ENCODE results near the gene EBF3.

EBF3 gene

DNA sequence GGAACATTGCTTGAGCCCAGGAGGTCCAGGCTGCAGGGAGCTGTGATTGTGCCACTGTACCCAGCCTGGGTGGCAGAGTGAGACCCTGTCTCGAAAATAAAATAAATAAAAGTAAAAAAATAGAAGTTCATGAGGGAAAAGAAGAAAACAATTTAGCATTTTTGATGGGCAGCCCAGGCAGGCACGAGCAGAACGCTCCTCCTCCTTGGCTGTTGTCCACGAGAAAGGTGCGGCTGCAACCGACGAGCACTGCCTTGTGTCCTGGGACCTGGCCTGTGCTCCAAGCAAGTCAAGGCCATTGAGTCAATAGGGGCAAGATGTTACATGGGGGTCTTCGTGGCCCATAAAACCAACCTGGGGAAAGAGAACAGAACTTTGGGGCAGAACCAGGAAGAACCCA, 25.6 kb downstream of the EBF3 start:
- TF ChIP-seq GATA1 (IDR thresholded peaks at IDR 0.05; ENCODE audit: low read depth, low read length): no peak
- TF ChIP-seq POLR2A (IDR thresholded peaks at IDR 0.05; ENCODE audit: low read length): no peak
- DNase-seq: no peak

DNA sequence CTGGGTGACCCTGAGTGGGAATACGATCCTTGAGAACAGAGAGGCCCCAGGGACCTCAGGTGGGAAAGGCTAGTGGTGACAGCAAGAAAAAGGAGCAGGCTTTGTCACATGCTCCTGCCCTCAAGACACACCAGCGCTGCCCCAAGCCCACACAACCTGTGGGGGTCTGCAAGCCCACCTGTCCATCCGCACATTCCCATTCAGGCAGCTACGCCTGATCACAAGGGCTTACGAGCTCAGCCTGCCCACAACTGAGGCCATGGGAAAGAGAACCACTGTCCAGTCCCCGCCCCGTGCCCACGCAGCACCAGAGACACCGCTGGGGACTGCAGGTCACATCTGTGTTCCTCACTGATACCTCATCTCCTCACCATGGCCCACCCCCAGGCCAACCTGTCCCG, 26.7 kb downstream of the EBF3 start:
- TF ChIP-seq POLR2A (IDR thresholded peaks at IDR 0.05; ENCODE audit: low read length): no peak
- no peak for TF ChIP-seq GATA1 (IDR thresholded peaks at IDR 0.05; ENCODE audit: low read depth, low read length)
- DNase-seq: no peak

DNA sequence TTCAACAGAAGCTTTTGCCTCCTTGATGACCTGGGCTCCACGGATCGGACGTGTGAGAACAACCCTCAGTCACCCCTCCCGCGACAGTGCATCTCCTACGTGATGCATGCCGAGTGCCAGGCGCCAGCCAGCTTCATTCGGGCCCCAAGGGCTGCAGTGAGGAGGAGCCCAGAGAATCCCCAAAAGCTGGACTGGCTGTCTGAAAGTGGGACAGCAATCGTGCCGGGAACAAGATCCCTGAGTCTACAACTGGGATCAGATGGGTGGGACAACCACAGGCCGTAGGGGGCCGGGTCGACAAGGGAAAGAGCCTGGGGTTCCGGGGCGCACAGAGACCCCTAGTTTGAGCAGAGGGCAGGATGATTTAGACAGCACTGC, 27.2 kb downstream of the EBF3 start:
- no peak for DNase-seq
- TF ChIP-seq GATA1 (IDR thresholded peaks at IDR 0.05; ENCODE audit: low read depth, low read length) (no peak), POLR2A (IDR thresholded peaks at IDR 0.05; ENCODE audit: low read length) (no peak)

DNA sequence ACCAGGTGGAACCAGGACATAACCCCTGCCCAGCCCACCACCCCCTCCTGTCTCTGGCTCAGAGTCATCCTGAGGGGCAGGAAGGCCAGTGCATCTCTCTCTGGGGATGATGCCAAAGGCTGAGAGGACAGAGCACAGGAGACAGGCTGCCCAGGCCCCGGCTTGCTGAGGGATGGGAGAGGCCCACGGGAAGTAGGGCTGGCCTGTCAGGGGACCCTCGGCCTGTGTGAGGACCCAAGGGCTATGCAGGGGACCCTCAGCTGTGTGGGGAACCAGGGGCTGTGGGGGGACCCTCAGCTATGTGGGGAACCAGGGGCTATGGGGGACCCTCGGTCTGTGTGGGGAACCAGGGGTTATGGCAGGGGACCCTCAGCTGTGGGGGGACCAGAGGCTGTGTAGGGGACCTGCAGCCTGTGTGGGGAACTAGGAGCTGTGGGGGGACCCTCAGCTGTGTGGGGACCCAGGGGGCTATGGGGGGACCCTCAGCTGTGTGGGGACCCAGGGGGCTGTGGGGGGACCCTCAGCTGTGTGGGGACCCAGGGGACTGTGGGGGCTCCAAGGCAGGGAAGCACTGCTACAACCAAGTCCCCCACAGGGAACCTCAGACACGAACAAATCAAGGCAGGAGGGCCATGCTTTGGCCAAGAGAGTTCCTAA, 27.7 kb downstream of the EBF3 start:
- TF ChIP-seq POLR2A (IDR thresholded peaks at IDR 0.05; ENCODE audit: low read length): no peak

DNA sequence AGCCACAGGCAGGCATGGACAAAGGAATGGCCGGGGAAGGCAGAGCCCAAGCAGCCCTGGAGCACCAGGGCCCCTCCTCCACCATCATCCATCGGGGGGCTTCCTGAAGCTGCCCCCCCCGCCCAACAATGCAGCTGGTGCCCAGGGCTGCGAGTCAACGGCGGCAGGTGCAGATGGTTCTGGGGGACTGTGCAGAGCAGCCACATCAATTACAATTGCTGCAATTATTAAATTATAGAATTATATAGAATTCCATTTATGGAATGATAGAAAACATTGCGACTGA, 28.3 kb downstream of the EBF3 start:
- TF ChIP-seq GATA1 (IDR thresholded peaks at IDR 0.05; ENCODE audit: low read depth, low read length): no peak
- TF ChIP-seq POLR2A (IDR thresholded peaks at IDR 0.05; ENCODE audit: low read length): no peak

More for the DNA sequence above, 27.7 kb downstream of the EBF3 start:
- no peak for DNase-seq

DNA sequence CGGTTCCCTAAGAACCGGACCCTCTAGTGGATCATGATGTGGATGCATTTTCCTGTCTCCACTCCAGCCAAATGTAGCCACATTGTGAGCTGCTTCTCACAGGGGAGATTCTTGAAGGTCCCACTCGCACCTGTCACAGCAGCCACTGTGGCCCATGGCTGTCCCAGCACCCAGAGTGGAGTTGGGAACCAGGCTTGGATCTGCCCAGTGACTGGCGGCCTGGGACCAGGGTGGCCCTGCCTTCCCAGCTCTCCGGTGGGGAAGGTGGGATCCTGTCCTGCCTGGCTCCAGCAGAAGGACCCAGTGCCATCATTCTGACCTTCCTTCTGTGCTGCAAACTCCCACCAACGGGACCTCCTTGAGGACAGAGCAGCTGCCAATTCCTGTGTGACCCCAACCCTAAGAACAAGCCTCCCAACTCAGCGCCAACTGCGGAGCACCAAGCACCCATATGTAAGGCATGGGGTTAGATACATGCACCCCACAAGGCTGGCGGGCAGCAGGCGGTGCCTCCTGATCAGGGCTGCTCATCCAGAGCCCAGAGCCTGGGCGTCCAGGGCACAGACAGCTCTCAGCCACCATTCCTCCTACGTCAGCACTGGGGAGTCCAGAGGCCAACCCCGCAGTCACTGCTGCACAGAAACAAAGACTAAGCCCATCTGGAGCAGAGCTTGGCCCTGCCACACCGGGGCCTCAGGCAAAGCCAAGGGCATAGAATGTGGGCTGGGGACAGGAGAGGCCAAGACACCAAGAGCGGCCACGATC, 28.8 kb downstream of the EBF3 start:
- TF ChIP-seq GATA1 (IDR thresholded peaks at IDR 0.05; ENCODE audit: low read depth, low read length) (no peak), POLR2A (IDR thresholded peaks at IDR 0.05; ENCODE audit: low read length) (no peak)
- no peak for DNase-seq

More for the DNA sequence above, 28.3 kb downstream of the EBF3 start:
- DNase-seq: no peak

DNA sequence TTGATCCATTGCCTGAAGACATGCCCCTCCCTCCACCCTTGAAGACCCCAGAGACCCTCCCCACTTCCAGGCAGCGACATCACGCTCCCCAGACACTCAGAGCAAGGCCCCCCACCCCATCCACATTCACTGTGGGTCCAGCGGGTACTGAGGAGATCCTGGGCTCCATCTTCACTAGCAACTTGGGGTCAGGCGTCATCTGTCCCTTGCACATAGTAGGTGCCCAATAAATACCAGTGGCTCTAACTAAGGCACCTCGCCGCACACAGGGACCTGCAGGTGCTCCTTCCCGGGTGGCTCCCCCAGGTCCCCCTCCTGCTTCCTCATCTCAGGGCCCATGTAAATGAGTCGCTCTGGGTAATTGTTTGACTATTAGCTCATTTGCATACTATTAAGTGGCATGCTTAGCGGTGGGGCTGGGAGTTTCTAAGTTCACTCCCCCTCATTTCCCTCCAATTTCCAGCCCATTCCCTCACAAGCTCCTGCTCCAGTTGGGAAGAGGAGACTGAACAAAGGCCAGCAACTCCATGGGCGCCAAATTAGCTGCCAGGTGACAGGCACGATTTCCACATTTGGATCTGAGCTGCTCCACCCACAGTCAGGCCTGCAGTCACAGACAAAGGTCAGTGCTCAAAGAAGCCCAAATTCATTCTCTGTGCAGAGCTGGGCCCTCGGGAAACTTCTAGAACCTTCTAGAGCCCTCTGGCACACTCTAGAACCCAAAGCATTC, 29.7 kb downstream of the EBF3 start:
- DNase-seq: no peak
- TF ChIP-seq GATA1 (IDR thresholded peaks at IDR 0.05; ENCODE audit: low read depth, low read length) (no peak), POLR2A (IDR thresholded peaks at IDR 0.05; ENCODE audit: low read length) (no peak)

DNA sequence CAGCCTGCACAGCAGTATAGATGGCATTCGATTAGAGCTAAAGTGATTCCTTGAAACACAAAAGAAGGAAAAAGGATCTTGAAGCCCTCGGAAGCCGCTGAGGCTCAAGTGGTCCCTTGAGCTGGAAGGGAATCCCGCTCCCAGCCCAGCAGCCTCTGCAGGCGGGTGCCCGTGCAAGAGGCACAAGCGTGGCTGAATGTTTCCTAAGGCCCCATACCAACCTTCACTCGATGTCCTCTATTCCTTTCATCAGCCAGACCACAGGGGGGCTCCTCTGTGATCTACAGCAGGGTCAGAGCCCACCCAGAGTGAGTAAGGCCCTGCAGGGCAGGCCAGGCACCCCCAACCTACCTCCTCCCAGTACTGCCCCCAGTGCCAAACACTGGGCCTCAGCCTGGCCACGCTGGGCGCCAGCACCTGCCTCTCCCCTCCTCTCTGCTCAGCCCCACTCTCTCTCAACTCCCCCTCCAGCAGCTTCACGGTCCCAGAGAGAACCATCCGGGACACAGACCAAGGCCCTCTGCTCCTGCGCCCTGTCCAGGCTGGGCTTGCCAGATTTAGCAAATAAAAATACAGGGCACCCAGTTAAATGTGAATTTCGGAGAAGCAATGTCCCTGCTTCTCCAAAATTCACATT, 30.5 kb downstream of the EBF3 start:
- TF ChIP-seq GATA1 (IDR thresholded peaks at IDR 0.05; ENCODE audit: low read depth, low read length) (no peak), POLR2A (IDR thresholded peaks at IDR 0.05; ENCODE audit: low read length) (no peak)
- no peak for DNase-seq

DNA sequence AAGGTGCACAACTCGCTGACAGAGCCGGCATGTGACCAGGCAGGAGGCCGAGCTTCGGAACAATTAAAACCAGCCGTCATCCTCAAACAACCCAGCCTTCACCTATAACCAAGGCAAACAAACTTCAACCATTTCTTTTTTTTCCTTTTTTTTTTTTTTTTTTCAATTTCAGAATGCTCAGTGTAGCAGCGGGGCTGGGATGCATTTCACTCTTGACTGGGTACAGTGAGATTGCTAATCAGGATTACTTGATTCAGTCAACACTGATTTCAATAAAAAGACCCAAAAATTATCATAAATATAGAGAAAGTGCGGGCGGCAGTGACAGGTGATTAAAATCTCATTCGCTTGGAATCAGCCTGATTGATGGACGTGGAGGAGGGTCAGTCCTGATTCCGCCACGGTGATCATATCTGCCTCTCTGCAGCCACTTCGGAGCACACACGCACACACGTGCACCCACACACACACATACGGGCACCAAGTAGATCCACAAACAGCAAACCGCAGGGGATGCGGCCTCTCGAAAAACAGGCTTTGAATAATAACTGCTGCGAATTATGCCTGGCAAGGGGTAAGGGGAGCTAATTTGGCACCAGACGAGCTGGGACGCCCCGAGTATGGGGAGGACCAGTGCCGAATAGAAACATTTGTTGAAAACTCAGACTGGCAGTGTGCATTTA, 31.2 kb downstream of the EBF3 start:
- no peak for DNase-seq
- TF ChIP-seq GATA1 (IDR thresholded peaks at IDR 0.05; ENCODE audit: low read depth, low read length) (no peak), POLR2A (IDR thresholded peaks at IDR 0.05; ENCODE audit: low read length) (no peak)

DNA sequence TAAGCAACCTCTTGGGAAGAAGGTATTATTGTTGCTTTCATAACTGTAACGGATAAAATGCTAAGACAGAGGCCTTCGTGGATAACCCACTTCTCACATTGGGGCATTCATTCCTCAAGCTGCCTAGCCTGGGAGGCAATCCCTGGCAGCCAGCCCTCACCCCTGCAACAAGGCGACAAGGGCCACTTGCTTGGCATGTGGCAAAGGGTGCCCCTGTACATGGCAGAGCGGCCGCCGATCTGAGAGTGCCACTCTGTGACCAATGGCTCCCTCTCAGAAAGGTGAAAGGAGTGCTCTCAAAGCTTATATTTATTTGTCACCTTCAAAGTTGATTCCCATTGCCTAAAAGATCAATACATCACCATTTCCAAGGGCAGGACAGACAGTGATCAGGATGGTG, 31.9 kb downstream of the EBF3 start:
- no peak for TF ChIP-seq GATA1 (IDR thresholded peaks at IDR 0.05; ENCODE audit: low read depth, low read length)
- TF ChIP-seq POLR2A (IDR thresholded peaks at IDR 0.05; ENCODE audit: low read length): no peak
- no peak for DNase-seq

DNA sequence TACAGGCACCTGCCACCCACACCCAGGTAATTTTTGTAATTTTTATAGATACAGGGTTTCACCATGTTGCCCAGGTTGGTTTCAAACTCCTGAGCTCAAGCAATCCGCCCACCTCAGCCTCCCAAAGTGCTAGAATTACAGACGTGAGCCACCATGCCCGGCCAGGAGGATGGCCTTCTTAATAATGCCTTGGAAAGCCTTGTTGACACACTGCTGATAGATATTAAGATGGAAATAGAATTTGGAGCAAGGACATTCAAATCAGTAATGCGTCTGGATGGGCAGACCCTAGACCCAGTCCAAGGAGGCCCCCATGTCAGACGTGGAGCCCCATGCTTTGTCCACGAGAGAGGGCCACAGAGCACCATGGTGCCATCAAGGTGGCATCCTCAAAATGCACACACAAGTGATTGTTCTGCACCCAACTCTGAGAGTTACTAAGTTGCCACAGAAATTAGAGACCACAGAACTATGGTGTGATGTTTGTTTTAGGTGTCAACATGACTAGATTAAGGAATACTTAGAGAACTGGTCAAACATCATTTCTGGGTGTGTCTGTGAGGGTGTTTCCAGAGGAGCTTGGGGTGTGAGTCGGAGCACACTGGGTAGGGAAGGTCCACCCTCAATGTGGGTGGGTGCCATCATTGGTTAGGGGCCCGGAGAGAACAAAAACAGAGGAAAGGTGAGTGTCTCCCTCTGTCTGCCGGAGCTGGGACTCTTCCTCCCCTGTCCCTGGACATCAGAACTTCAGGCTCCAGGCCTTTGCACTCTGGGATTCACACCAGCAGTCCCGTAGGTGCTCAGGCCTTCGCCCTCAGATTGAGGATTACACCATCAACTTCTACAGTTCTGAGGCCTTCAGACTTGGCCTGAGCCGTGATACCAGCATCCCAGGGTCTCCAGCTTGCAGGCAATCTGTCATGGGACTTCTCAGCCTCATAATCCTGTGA, 34.5 kb downstream of the EBF3 start:
- DNase-seq: no peak
- TF ChIP-seq POLR2A (IDR thresholded peaks at IDR 0.05; ENCODE audit: low read length) (no peak), GATA1 (IDR thresholded peaks at IDR 0.05; ENCODE audit: low read depth, low read length) (no peak)

DNA sequence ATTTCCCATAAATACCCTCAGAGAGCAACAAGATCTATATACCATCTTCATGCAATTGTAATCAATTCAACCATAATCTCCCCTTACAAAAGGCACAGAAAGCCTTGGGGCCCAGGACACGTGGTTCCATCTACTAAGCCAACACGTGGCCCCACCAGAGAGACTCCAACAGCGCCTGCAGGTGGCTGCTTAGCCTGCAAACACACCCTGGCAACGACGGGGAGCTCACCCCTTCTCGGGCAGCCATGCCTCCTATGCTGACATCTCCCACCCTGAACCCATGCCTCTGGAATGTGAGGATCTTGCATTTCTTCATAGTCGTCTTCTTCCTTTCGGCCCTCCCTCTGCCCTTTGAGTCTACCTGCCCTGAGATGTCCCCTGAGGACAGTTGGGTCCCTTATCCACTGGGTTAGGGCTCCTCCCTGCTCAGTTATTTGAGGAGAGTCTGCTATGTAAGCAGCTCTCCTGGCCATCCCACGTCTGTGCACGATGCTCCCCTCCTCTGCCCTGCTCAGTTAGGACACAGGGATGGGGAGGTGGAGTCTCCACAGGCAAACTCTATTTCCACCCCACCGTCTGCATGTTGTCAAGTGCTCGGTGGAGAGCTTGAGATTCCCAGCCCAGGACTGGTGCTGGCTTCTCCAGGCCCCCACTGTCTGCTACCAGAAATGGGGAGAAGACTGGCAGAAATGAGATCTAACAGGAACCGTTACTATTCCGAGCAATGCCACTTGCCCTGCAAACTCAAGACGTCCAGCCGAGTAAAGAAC, 36.5 kb downstream of the EBF3 start:
- TF ChIP-seq POLR2A (IDR thresholded peaks at IDR 0.05; ENCODE audit: low read length) (no peak), GATA1 (IDR thresholded peaks at IDR 0.05; ENCODE audit: low read depth, low read length) (no peak)
- no peak for DNase-seq
